Right lobe of liver (tissue), 6 donors: ENCODE measurements around the gene FADS1. TPM values are rescaled to one million over a fixed set of nuclear protein-coding genes. Genes with fewer than 3 reads are reported as not detected.

Source experiments
- ATAC-seq, 4 donors: fragments of 200-7000 bp; cut with Tn5 transposase; one replicate each; pipeline ENCODE4 v1.9.1; 2020; ENCODE audit warnings: mild to moderate bottlenecking in 4 of 4, moderate library complexity in 4 of 4
- DNase-seq, 3 donors: peaks; one replicate each; pipeline ENCODE4 v3.0.0-alpha.2; 2020
- H3K27ac ChIP-seq, 3 donors: fragments of 200-600 bp; one replicate each; pipeline ENCODE4 v1.8.0; 2022
- H3K27me3 ChIP-seq, 2 donors: fragments of 200-600 bp; one replicate each; pipeline ENCODE4 v1.8.0; 2022
- H3K36me3 ChIP-seq, 4 donors: fragments of 200-600 bp; sonication (generic) in 1 of 4; one replicate each; pipeline versions ENCODE4 v1.5.1 to v1.8.0; 2017 to 2022; ENCODE audit warnings: control low read depth in 1 of 4
- H3K4me1 ChIP-seq, 4 donors: fragments of 200-600 bp; sonication (generic) in 1 of 4; one replicate each; pipeline versions ENCODE4 v1.5.1 to v1.8.0; 2017 to 2022; ENCODE audit warnings: control low read depth in 1 of 4
- H3K4me3 ChIP-seq, 3 donors: fragments of 200-600 bp; one replicate each; pipeline ENCODE4 v1.8.0; 2022
- H3K9me3 ChIP-seq, 4 donors: fragments of 200-600 bp; sonication (generic) in 1 of 4; one replicate each; pipeline versions ENCODE4 v1.5.1 to v1.8.0; 2017 to 2022; ENCODE audit warnings: control low read depth in 1 of 4
- POLR2A ChIP-seq: fragments of 450-650 bp; IDR thresholded peaks from one replicate; pipeline ENCODE4 v1.6.1; 2017; ENCODE audit warnings: antibody characterized with exemption, mild to moderate bottlenecking
- WGBS: methylation state at CpG from one replicate; pipeline ENCODE4 v1.1.6; 2018; ENCODE audit warnings: low coverage, low lambda C conversion rate; ENCODE audit not compliant: insufficient coverage; ENCODE audit errors: missing lambda C conversion rate; 5-methylcytosine and 5-hydroxymethylcytosine counted together
- intact Hi-C, 2 donors: fragments of 100-400 bp; cut with DNase I; formaldehyde crosslinking; loops; one replicate each; pipeline versions ENCODE4 v1.11.2 to v1.14.1; 2022
- total RNA-seq, 6 experiments: library from RNA; depleted of rRNA in 2 of 6; stranded (reverse); fragments of >200 nt in 2 of 6; fragmentation: NEBNext Ultra II Directional in 3 of 6; extraction: Animal tissue kit (Norgen Biotek cat#: 25700) in 3 of 6; gene quantifications; one replicate each; pipeline versions ENCODE4 v1.1.0 to v1.2.4, GENCODE V29; 2016 to 2023
- TF ChIP-seq, protein P1 (sequence below), 4 donors: fragments of 200-600 bp in 3 of 4; fragments of 450-650 bp in 1 of 4; IDR thresholded peaks; one replicate each; pipeline versions ENCODE4 v1.5.1 to v1.8.0; 2016 to 2022; ENCODE audit warnings: antibody characterized with exemption in 4 of 4, mild to moderate bottlenecking in 2 of 4
- donor health status: DM: no; HTN: yes; CAD: no.
- donor health status: DM: no; HTN: no; CAD: no.
- donor health status: DM: no; HTN: no; CAD: no.
- donor health status: DM: no; HTN: yes; CAD: no.
- donor health status: DM: no; HTN: yes; CAD: no.

FADS1 gene
- total RNA-seq, 6 experiments from 2014 or later, result 18.3 to 87.6 (median 34.8) TPM

DNA sequence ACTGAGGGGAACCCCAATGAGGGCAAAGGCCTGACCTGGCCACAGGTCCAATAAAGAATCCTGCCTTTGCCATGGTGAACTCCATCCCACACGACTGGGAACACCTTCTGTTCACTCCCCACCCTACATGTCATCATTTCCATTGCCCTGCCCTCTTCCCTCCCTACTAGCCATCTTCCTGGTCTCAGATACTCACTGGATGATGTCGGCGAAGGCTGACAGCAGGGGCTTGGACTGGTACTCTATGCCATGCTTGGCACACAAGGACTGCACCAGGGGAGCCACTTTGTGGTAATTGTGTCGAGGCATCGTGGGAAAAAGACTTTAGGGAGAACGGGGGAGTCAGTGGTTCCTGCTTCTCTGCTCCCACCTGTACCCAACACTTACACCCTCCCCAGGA is 14.2 kb downstream of the FADS1 start:
- ATAC-seq, result no peak
- H3K36me3 ChIP-seq, result peaks cover 0 to 11% (median 2%) of the 10 kb centered on the region in 4 donors
- DNase-seq, result peak in 1 of 3 donors; percentile 13
- intact Hi-C loops, result loop anchor here (10.0 kb wide), 2 partner anchors 82 to 92 kb away; partner anchors contain the start of gene FADS3 (in 1 of the 2)
- no peaks in the 10 kb centered on the region for H3K27me3 ChIP-seq
- no peak overlapping the region for H3K4me3 ChIP-seq
- peaks cover 0 to 4% (median 0%) of the 10 kb centered on the region in 4 donors for H3K4me1 ChIP-seq
- H3K9me3 ChIP-seq, result no peaks in the 10 kb centered on the region
- no peak overlapping the region for H3K27ac ChIP-seq
- no peak for TF ChIP-seq POLR2A
- TF ChIP-seq, protein P1, sequence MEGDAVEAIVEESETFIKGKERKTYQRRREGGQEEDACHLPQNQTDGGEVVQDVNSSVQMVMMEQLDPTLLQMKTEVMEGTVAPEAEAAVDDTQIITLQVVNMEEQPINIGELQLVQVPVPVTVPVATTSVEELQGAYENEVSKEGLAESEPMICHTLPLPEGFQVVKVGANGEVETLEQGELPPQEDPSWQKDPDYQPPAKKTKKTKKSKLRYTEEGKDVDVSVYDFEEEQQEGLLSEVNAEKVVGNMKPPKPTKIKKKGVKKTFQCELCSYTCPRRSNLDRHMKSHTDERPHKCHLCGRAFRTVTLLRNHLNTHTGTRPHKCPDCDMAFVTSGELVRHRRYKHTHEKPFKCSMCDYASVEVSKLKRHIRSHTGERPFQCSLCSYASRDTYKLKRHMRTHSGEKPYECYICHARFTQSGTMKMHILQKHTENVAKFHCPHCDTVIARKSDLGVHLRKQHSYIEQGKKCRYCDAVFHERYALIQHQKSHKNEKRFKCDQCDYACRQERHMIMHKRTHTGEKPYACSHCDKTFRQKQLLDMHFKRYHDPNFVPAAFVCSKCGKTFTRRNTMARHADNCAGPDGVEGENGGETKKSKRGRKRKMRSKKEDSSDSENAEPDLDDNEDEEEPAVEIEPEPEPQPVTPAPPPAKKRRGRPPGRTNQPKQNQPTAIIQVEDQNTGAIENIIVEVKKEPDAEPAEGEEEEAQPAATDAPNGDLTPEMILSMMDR (IDR thresholded peaks at IDR 0.05), result no peak
- WGBS, result 90% methylated on average over 6 of the region's 6 CpGs

DNA sequence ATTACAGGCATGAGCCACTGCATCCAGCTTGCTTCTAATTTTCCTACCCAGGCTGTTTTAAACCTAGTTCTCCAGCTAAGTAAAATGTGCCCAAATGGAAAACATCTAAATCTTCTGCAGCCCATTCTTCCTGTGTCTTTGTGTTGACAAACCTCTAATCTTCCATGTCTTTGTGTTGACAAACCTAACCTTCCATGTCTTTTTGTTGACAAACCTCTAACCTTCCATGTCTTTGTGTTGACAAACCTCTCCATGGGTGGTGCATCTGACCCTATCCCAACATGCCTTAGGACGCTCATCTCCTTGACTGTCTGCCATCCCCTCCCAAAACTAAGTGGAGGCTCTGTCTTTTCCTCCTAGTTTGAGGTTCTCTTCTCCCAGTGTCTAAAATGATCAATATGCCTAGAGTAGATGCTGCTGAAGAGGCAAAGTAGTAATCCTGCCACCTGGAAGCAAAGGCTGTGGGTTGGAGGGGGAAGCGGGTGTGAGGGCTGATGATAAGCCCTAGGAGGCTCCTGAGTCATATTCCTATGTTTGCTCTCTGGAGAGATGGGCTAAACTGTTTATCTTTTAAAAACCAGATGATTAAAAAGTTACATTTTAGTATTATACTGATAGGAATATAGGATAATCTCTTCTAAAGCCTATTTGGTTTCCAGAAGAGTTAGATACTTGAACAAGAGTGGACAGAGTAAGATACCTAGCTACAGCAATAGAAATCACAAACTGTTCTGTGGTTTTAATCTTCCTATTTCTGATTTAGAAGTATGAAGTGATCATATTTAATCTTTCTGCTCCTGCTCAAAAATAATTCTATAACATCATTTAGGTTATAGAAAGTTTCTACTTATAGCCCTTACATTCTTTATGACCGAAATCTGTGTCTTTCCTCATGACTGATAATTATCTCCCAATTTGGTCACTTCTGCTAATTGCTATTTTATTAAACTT is 16.2 kb downstream of the FADS1 start:
- intact Hi-C loops, result loop anchor here (10.0 kb wide), 2 partner anchors 84 to 94 kb away; partner anchors contain the start of gene FADS3 (in 1 of the 2)
- WGBS, result 92% methylated on average over 3 of the region's 3 CpGs
- no peaks in the 10 kb centered on the region for H3K9me3 ChIP-seq

DNA sequence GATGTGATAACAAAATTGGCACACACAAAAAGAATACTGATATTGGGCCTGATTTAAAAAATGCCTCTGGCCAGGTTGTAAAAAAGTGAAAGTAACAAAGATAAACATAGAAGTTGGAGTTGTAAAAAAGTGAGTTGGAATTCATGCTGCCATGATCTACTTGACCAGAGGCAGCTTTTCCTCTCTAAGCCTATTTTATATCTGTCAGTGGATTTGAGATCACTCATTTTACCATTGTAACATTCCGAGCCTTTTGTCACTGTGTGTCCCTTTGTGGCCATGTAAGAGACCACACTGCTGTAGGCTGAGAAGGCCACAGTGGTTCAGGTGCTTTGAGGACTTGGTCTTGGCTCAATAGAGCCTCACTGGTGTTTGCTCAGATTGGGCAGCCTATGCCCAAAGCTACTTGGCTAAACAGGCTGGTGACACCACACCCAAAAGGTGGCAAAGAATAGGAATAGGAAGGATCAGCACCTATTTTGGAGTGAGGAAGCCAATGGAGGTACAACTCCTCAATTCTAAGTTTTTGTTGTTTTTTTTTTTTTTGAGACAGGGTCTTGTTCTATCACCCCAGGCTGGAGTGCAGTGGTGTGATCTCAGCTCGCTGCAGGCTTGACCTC is 17.0 kb downstream of the FADS1 start:
- no peaks in the 10 kb centered on the region for H3K9me3 ChIP-seq
- 94% methylated on average over 2 of the region's 2 CpGs for WGBS
- TF ChIP-seq, protein P1 (IDR thresholded peaks at IDR 0.05), result no peak
- TF ChIP-seq POLR2A, result no peak
- DNase-seq (peak in 1 of 3 donors; percentile 3), ATAC-seq (no peak)
- H3K36me3 ChIP-seq, result peaks cover 0 to 10% (median 2%) of the 10 kb centered on the region in 4 donors
- no peaks in the 10 kb centered on the region for H3K27me3 ChIP-seq
- intact Hi-C loops, result loop anchor here (10.0 kb wide), 4 partner anchors 85 to 275 kb away; partner anchors contain the start of gene FADS3 (in 1 of the 2)
- H3K27ac ChIP-seq, result no peak overlapping the region
- no peak overlapping the region for H3K4me3 ChIP-seq
- H3K4me1 ChIP-seq, result peaks cover 0 to 7% (median 0%) of the 10 kb centered on the region in 4 donors

More for the DNA sequence above, 16.2 kb downstream of the FADS1 start:
- Histone ChIP-seq H3K36me3 (peaks cover 0 to 10% (median 2%) of the 10 kb centered on the region in 4 donors), H3K27ac (no peak overlapping the region), H3K4me3 (no peak overlapping the region), H3K27me3 (no peaks in the 10 kb centered on the region), H3K4me1 (peaks cover 0 to 7% (median 0%) of the 10 kb centered on the region in 4 donors)
- no peak for ATAC-seq
- no peak for DNase-seq
- no peak for TF ChIP-seq POLR2A
- TF ChIP-seq, protein P1 (IDR thresholded peaks at IDR 0.05), result no peak

DNA sequence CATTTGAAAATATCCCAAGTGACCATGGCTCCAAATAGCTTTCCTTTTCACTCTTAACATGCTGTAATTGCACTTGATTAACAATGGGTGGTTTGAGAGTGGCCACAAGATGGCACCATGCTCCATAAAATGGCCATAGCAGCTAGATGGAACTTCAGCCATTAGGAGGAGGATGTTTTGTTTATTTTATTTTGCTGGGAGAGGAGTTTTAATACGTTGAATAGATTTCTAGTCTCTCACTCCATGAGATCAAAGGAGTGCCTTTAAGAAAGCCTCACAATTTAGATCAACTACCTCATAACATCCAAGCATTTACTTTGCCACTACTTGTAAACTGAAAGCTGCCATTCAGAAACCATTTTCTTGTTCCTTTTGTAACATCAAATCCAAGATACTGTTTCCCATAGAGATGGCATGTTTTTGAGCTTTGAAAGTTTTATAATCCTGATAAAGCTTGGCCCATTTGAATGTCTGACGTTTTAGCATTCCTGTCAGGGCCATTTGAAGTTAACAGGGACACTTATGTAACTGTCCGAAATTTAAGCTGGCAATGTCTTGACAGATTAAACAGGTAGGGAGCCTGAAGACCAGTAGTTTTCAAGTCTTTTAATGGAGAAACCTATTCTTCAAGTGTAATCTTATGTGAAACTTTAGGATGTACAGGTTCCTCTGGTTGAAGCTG is 19.4 kb downstream of the FADS1 start:
- H3K4me1 ChIP-seq, result peaks cover 0 to 12% (median 3%) of the 10 kb centered on the region in 4 donors
- peak overlapping the region in 2 of 3 donors; percentile 38 to 46 for H3K27ac ChIP-seq
- intact Hi-C loops, result loop anchor here (10.0 kb wide), 2 partner anchors 147 to 277 kb away; no protein-coding TSS in a partner anchor
- H3K36me3 ChIP-seq, result peaks cover 0 to 3% (median 2%) of the 10 kb centered on the region in 4 donors
- peak; percentile 57 to 81 (median 63) for DNase-seq
- no peaks in the 10 kb centered on the region for H3K27me3 ChIP-seq
- peak; percentile 64 to 78 (median 69) for ATAC-seq
- WGBS, result 14% methylated on average over 3 of the region's 3 CpGs
- TF ChIP-seq, protein P1 (IDR thresholded peaks at IDR 0.05), result peak; percentile 84 to 95 (median 90)
- TF ChIP-seq POLR2A, result no peak
- H3K9me3 ChIP-seq, result no peaks in the 10 kb centered on the region
- peak overlapping the region in 1 of 3 donors; percentile 8 for H3K4me3 ChIP-seq
